Retina (tissue), 1 donor: ENCODE data around the gene OTOF.

Source experiments
- DNase-seq: peaks from one replicate; pipeline ENCODE4 v3.0.0-alpha.2; 2016

The OTOF gene

GRCh38 chr2:26477911-26478253, at the start of gene OTOF:
OTOF (minus strand) TSS chr2:26478124.
- DNase-seq, result no peak

GRCh38 chr2:26526589-26526988, 48.7 kb upstream of the OTOF start:
- DNase-seq, result no peak

GRCh38 chr2:26526105-26526504, 48.2 kb upstream of the OTOF start:
- no peak for DNase-seq

GRCh38 chr2:26523750-26524149, 45.8 kb upstream of the OTOF start:
- DNase-seq, result no peak

- DNase-seq, result no peak
Observed at GRCh38 chr2:26522751-26523171, 44.8 kb upstream of the OTOF start.

GRCh38 chr2:26522325-26522724, 44.4 kb upstream of the OTOF start:
- DNase-seq, result no peak

- DNase-seq, result no peak
Observed at GRCh38 chr2:26521913-26522180, 43.9 kb upstream of the OTOF start.

GRCh38 chr2:26521054-26521912, 43.4 kb upstream of the OTOF start:
- no peak for DNase-seq

GRCh38 chr2:26520148-26520449, 42.2 kb upstream of the OTOF start:
- DNase-seq, result no peak

- DNase-seq, result no peak
Observed at GRCh38 chr2:26519396-26520147, 41.6 kb upstream of the OTOF start.

GRCh38 chr2:26516781-26517180, 38.9 kb upstream of the OTOF start:
- no peak for DNase-seq

- no peak for DNase-seq
Observed at GRCh38 chr2:26516246-26516645, 38.3 kb upstream of the OTOF start.

- no peak for DNase-seq
Observed at GRCh38 chr2:26515771-26516170, 37.8 kb upstream of the OTOF start.

- no peak for DNase-seq
Observed at GRCh38 chr2:26514045-26514444, 36.1 kb upstream of the OTOF start.

- DNase-seq, result no peak
Observed at GRCh38 chr2:26513261-26513660, 35.3 kb upstream of the OTOF start.

- DNase-seq, result no peak
Observed at GRCh38 chr2:26511466-26511865, 33.5 kb upstream of the OTOF start.

- DNase-seq, result no peak
Observed at GRCh38 chr2:26510344-26510973, 32.5 kb upstream of the OTOF start.

GRCh38 chr2:26509141-26509540, 31.2 kb upstream of the OTOF start:
- DNase-seq, result no peak

- DNase-seq, result no peak
Observed at GRCh38 chr2:26507932-26508331, 30.0 kb upstream of the OTOF start.

- DNase-seq, result no peak
Observed at GRCh38 chr2:26507088-26507487, 29.2 kb upstream of the OTOF start.

- no peak for DNase-seq
Observed at GRCh38 chr2:26506279-26506678, 28.4 kb upstream of the OTOF start.

- DNase-seq, result no peak
Observed at GRCh38 chr2:26504002-26504401, 26.1 kb upstream of the OTOF start.

GRCh38 chr2:26503231-26503880, 25.4 kb upstream of the OTOF start:
- DNase-seq, result peak; percentile 95

GRCh38 chr2:26500406-26500805, 22.5 kb upstream of the OTOF start:
- DNase-seq, result no peak
